ENCODE data around the gene P3R3URF. TPM values are rescaled to one million over a fixed set of nuclear protein-coding genes. Genes with fewer than 3 reads are reported as not detected.

The P3R3URF gene
- total and polyA plus RNA-seq, 10 donors: not detected

- Histone ChIP-seq H3K4me1 (peaks cover 9 to 53% (median 33%) of the 10 kb centered on the region in 6 donors), H3K27ac (peak within 1 kb of the TSS; percentile 89 to 93 (median 91)), H3K36me3 (no peaks in the 10 kb centered on the region), H3K9me3 (no peaks in the 10 kb centered on the region), H3K27me3 (replicated peaks in 1 of 7) (peaks cover 0 to 41% (median 0%) of the 10 kb centered on the region in 7 donors), H3K4me3 (peak within 1 kb of the TSS; percentile 61 to 79 (median 71))
- peak; percentile 92 to 96 (median 94) for TF ChIP-seq POLR2AphosphoS5 (IDR thresholded peaks at IDR 0.05)
- TF ChIP-seq POLR2A (IDR thresholded peaks at IDR 0.05): peak; percentile 76 to 98 (median 81)
- peak in 6 of 11 experiments; percentile 16 to 37 (median 18) for TF ChIP-seq CTCF (IDR thresholded peaks at IDR 0.05 in 8 of 11, conservative IDR thresholded peaks at IDR 0.05 in 3 of 11)
- intact Hi-C loops (cut with DNase I; ENCODE audit: low total_unique reads): no loop called here
- peak; percentile 97 for DNase-seq
- 0 to 1% (median 0%) methylated on average over 50 to 55 of the region's 55 CpGs for WGBS, 5 donors
Measured at GRCh38 chr1:46132529-46133180, 43.6 kb downstream of the P3R3URF start, which contains the start of gene PIK3R3. Gene PIK3R3, minus strand, starts transcription at chr1:46132629. Its CDS starts 677 bp downstream, at chr1:46131952.

GRCh38 chr1:46131712-46132528 is 44.4 kb downstream of the P3R3URF start:
- DNase-seq: peak; percentile 77
- peak overlapping the region; percentile 61 to 79 (median 71) for H3K4me3 ChIP-seq
- peaks cover 6 to 52% (median 28%) of the 10 kb centered on the region in 6 donors for H3K4me1 ChIP-seq
- no peak for TF ChIP-seq POLR2AphosphoS5 (IDR thresholded peaks at IDR 0.05)
- no peak for TF ChIP-seq POLR2A (IDR thresholded peaks at IDR 0.05)
- no peak for TF ChIP-seq CTCF (IDR thresholded peaks at IDR 0.05 in 8 of 11, conservative IDR thresholded peaks at IDR 0.05 in 3 of 11)
- no peaks in the 10 kb centered on the region for H3K36me3 ChIP-seq
- peak overlapping the region; percentile 89 to 93 (median 91) for H3K27ac ChIP-seq
- WGBS, 5 donors: 1% methylated on average over 38 of the region's 38 CpGs
- H3K27me3 ChIP-seq (replicated peaks in 1 of 7): peaks cover 0 to 41% (median 0%) of the 10 kb centered on the region in 7 donors
- intact Hi-C loops (cut with DNase I; ENCODE audit: low total_unique reads): no loop called here
- no peaks in the 10 kb centered on the region for H3K9me3 ChIP-seq

- TF ChIP-seq CTCF (IDR thresholded peaks at IDR 0.05 in 8 of 11, conservative IDR thresholded peaks at IDR 0.05 in 3 of 11): no peak
- TF ChIP-seq POLR2A (IDR thresholded peaks at IDR 0.05): no peak
- no peak for TF ChIP-seq POLR2AphosphoS5 (IDR thresholded peaks at IDR 0.05)
- 4 to 8% (median 5%) methylated on average over 10 of the region's 10 CpGs for WGBS, 5 donors
- Histone ChIP-seq H3K4me3 (peak overlapping the region; percentile 61 to 79 (median 71)), H3K27ac (peak overlapping the region in 6 of 8 donors; percentile 89 to 93 (median 91)), H3K9me3 (no peaks in the 10 kb centered on the region), H3K27me3 (replicated peaks in 1 of 7) (peaks cover 0 to 41% (median 0%) of the 10 kb centered on the region in 7 donors), H3K4me1 (peaks cover 6 to 52% (median 28%) of the 10 kb centered on the region in 6 donors), H3K36me3 (no peaks in the 10 kb centered on the region)
- no peak for DNase-seq
- intact Hi-C loops (cut with DNase I; ENCODE audit: low total_unique reads): no loop called here
Measured at GRCh38 chr1:46131093-46131492, 45.2 kb downstream of the P3R3URF start.
